HPDE6-E6E7 (cell line): ENCODE data around the gene GRHL1.
"Not testable (repeated sequence)": the region's sequence is repeated elsewhere in the genome, so short reads cannot be mapped to it uniquely, and the experiment has no call there.

Source experiments
- DNase-seq: peaks from one replicate; pipeline ENCODE4 v3.0.0; 2011; ENCODE audit warnings: missing footprints; ENCODE audit errors: extremely low spot score

GRHL1 gene

GRCh38 chr2:10009811-10010781 is 58.6 kb downstream of the GRHL1 start:
- no peak for DNase-seq

GRCh38 chr2:10010861-10011605 is 59.5 kb downstream of the GRHL1 start:
- not testable (repeated sequence) for DNase-seq

GRCh38 chr2:10011606-10012325 is 60.3 kb downstream of the GRHL1 start:
- not testable (repeated sequence) for DNase-seq

- DNase-seq, result not testable (repeated sequence)
These were observed 61.0 kb downstream of the GRHL1 start for GRCh38 chr2:10012366-10012962.

GRCh38 chr2:10012963-10013461 is 61.5 kb downstream of the GRHL1 start:
- DNase-seq, result no peak

- DNase-seq, result not testable (repeated sequence)
These were observed 62.3 kb downstream of the GRHL1 start for GRCh38 chr2:10013651-10014417.

- no peak for DNase-seq
These were observed 63.1 kb downstream of the GRHL1 start for GRCh38 chr2:10014418-10015190.

- not testable (repeated sequence) for DNase-seq
These were observed 64.0 kb downstream of the GRHL1 start for GRCh38 chr2:10015376-10015989.

- DNase-seq, result no peak
These were observed 64.7 kb downstream of the GRHL1 start for GRCh38 chr2:10016001-10016801.

- DNase-seq, result no peak
These were observed 65.3 kb downstream of the GRHL1 start for GRCh38 chr2:10016802-10017258.

GRCh38 chr2:10017313-10017941 is 65.9 kb downstream of the GRHL1 start:
- DNase-seq, result no peak

- DNase-seq, result peak; percentile 28
These were observed 67.7 kb downstream of the GRHL1 start for GRCh38 chr2:10019174-10019573.

GRCh38 chr2:10019602-10020400 is 68.3 kb downstream of the GRHL1 start:
- no peak for DNase-seq

- DNase-seq, result no peak
These were observed 70.5 kb downstream of the GRHL1 start for GRCh38 chr2:10022041-10022421.

GRCh38 chr2:10022445-10022844 is 71.0 kb downstream of the GRHL1 start:
- no peak for DNase-seq

- no peak for DNase-seq
These were observed 71.6 kb downstream of the GRHL1 start for GRCh38 chr2:10022966-10023662.
